Measurements from ENCODE around the gene POTEE. TPM values are rescaled to one million over a fixed set of nuclear protein-coding genes. Genes with fewer than 3 reads are reported as not detected.
A peak's percentile ranks its signal among the peaks of the same experiment; 100 is the strongest.
"Not testable (repeated sequence)": the region's sequence is repeated elsewhere in the genome, so short reads cannot be mapped to it uniquely, and the experiment has no call there.

The POTEE gene
- 0.40 and 0.44 TPM in 2 replicates for total RNA-seq

GRCh38 chr2:131209030-131209772, at the start of gene POTEE:
TSS of gene POTEE (plus strand) at chr2:131209536. CDS start at chr2:131218403, 8,867 bp downstream.
- DNase-seq (ENCODE audit: low read depth in 2 of 2), result not testable (repeated sequence)

DNA sequence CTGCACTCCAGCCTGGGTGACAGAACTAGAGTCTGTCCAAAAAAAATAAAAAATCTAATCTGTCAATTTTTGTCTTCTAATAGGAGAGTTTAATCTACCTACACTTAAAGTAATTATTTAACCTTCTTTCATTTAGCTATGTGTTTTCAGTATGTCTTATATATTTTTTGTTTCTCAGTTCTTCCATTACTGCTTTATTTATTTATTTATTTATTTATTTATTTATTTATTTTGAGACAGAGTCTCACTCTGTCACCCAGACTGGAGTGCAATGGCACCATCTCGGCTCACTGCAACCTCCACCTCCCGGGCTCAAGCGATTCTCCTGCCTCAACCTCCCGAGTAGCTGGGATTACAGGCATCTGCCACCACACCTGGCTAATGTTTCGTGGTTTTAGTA, 43.8 kb upstream of the POTEE start:
- not testable (repeated sequence) for DNase-seq (ENCODE audit: low read depth in 2 of 2)

DNA sequence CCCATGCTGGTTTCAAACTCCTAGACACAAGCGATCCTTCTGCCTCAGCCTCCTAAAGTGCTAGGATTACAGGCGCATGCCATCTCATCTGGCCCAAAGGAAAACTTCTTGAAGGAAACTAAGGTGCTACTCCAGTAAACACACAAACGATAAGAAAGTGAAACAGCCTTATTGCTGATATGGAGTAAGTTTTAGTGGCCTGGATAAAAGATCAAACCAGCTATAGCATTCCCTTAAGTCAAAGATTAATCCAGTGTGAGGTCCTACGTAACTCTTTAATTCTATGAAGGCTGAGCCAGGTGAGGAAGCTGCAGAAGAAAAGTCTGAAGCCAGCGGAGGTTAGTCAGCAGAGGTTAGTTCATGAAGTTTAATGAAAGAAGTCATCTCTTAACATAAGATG, 40.8 kb upstream of the POTEE start:
- DNase-seq (ENCODE audit: low read depth in 2 of 2), result no peak

DNA sequence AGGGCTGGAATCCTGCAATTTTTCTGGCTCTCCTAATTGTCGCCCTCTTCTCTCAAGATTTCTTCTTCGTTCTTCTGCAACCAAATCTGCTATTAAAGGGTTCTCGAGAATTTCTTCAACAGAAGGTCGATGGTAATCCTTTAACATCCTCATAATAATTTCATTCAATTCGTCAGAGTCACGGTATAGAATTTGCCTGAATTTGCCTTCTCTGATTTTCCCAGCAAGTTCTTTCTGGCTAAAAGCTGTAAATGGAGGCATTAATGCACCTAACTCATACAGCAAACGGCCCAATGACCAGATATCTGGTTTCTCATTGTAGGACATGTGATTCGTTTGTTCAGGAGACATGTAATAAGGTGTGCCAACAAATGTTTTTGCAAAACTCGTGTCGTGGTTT, 31.3 kb upstream of the POTEE start:
- not testable (repeated sequence) for DNase-seq (ENCODE audit: low read depth in 2 of 2)

DNA sequence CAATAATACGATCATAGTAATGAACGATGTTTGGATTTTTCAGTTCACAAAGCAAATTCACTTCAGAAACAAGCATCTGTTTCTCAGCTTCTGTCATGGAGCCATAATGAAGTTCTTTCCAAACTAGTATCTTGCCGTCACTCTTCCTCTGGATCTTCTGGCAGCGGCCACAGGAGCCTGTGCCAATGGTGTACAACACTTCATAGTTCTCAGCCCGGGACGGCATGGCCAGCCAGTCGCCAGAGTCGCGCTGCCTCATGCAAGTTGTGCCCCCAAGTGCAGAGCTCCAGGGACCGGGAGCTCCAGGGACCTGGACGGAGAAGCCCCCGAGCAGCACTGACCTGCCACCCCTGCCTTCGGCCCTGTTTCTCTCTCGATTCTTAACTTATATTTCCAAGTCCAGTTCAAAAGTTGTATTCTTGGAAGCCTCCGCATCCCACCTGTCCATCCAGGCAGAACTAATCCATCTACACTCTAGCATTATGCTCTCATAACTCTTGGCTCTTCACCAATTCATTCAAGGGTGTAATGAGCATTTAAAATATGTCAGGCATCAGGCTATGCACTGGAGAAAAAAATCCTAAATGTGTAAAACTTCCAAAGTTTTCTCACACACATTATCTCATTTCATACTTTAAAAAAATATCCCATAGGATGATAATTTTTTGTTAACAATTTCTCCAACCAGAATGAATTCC, 30.5 kb upstream of the POTEE start:
- not testable (repeated sequence) for DNase-seq (ENCODE audit: low read depth in 2 of 2)

DNA sequence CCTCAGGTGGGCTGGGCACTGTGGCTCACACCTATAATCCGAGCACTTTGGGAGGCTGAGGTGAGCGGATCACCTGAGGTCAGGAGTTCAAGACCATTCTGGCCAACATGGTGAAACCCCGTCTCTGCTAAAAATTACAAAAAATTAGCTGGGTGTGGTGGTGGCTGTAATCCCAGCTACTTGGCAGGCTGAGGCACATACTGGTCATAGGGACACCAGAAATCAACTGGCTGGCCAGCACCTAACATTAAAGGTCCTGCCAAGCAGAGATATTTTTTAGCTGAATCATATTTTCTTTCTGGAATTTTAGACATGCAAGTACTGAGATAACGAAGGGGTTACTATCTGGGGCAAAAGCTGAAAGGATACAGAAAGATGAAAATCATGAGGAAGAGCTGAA, 27.9 kb upstream of the POTEE start:
- peak in 1 of 2 donors; percentile 8 for DNase-seq (ENCODE audit: low read depth in 2 of 2)

DNA sequence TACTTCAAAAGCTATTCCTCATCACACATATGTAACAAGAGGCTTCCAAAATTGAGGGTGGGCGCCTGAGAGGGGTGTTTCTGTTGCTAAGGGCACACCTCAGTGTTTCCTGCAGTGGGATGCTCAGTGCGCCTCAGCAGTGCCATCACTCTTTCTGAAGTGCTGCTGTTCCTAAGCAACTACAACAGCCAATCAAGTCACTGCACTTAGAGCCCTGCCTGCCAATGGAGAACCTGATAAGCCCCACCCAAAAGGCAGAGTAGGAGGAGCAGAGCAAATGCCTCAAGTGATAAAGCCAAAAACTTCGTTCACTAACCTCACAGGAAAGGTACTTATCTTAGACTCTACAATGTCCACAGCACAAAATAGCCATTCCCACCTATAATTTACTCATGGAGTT, 15.9 kb upstream of the POTEE start:
- not testable (repeated sequence) for DNase-seq (ENCODE audit: low read depth in 2 of 2)

DNA sequence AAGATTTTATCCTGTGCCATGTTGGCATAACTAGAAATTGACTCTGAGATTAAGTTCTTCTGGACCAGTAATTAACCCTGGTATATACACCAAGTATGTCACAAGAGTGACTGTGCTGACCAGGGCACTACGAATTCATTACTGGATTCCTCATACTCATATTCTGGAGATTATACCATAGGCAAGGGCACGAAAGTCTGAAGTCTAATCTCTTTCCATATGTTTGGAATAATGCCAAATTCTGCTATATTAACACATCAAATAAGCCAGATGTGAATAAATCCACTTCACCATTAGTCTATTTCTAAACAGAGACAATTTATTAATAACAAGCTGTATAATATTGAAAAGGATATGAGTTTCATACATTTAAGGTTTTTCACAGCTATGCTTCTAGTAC, 13.2 kb upstream of the POTEE start:
- not testable (repeated sequence) for DNase-seq (ENCODE audit: low read depth in 2 of 2)

DNA sequence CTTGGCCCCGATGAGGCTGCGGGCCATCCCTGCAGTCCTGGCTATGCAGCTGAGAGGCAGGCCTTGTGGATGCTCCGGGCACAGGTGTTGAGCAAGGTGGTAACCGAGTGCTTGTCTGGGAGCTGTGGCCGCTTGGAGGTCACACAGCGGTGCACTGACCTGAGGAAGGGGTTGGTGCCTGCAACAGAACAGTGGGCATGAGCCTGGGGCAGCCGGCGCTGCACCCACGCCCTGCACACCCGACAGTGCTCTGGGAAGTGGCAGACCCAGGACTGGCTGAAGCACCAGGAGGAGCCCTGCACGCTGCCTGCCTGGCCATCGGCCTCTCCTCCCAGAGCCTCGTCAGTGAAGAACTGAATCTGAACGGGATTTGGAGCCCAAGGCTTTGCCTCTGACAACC, 8.2 kb upstream of the POTEE start:
- DNase-seq (ENCODE audit: low read depth in 2 of 2), result no peak

GRCh38 chr2:131207839-131208238, 1.5 kb upstream of the POTEE start:
- not testable (repeated sequence) for DNase-seq (ENCODE audit: low read depth in 2 of 2)

GRCh38 chr2:131209773-131210104, 403 bp downstream of the POTEE start:
- DNase-seq (ENCODE audit: low read depth in 2 of 2), result not testable (repeated sequence)

DNA sequence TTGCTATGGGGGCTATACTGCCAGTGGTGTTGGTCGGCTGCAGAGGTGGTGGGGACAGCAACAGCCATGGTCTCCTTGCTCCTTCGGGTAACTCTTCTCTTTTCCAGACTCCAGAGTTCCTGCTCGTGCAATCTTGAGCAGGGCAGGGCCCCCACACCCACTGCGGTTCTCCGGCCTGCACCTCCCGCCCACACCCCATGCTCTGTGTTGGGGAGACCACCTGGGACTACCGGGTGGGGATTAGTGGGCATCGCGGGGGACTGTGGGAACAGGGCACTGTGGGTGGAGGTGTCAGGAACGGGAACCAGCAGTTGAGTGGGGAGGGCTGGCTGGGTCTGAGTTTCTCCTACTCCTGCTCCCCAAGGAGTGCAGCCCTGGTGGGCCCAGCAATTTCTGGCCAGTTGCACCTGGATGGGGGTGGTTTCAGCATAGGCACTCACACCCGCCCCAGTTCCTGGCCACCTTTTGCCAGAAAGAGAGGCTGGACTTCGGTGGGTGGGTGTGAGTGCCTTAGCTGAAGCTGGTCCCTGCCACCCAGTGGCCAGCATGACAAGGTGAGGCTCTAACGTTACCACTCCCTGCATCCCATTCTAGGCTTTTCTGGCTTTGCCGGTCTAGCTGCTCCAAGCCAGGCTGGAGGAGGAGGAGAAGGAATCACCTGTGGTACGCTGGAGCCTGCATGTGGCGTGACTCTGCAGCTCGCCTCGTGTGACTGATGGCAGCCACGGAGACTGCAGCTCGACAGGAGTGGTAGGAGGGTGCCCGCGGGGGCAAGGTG, 1.3 kb downstream of the POTEE start:
- not testable (repeated sequence) for DNase-seq (ENCODE audit: low read depth in 2 of 2)

DNA sequence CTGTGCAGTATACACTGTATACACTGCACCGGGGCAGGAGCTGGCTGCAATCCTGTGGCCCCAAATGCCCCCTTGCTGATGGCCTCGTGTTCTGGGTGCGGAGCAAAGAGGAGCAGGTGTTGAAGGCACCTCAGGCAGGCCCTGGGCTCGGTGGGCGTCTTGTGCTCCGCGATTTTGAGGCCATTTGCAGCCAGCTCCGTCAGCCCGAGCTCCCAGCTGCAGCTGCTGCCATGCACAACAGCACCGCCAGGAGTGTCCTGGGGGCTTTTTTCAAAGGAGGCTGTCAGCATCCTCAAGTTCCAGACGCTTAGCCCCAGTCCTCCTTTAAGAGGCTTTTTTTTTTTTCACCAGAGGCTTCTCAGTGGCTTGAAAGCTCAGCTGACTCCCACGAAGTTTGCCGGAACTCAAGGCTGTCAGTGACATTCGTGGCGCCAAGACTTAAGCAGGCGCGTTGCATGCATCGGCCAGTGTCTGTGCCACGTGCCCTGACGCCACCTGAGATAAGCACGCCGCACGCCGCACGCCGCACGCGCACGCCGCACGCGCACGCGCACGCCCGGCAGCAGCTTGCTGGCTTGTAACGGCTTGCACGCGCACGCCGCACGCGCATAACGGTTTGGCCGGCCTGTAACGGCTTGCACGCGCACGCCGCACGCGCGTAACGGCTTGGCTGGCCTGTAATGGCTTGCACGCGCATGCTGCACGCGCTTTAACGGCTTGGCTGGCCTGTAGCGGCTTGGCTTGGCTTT, 8.1 kb downstream of the POTEE start:
- DNase-seq (ENCODE audit: low read depth in 2 of 2), result not testable (repeated sequence)

DNA sequence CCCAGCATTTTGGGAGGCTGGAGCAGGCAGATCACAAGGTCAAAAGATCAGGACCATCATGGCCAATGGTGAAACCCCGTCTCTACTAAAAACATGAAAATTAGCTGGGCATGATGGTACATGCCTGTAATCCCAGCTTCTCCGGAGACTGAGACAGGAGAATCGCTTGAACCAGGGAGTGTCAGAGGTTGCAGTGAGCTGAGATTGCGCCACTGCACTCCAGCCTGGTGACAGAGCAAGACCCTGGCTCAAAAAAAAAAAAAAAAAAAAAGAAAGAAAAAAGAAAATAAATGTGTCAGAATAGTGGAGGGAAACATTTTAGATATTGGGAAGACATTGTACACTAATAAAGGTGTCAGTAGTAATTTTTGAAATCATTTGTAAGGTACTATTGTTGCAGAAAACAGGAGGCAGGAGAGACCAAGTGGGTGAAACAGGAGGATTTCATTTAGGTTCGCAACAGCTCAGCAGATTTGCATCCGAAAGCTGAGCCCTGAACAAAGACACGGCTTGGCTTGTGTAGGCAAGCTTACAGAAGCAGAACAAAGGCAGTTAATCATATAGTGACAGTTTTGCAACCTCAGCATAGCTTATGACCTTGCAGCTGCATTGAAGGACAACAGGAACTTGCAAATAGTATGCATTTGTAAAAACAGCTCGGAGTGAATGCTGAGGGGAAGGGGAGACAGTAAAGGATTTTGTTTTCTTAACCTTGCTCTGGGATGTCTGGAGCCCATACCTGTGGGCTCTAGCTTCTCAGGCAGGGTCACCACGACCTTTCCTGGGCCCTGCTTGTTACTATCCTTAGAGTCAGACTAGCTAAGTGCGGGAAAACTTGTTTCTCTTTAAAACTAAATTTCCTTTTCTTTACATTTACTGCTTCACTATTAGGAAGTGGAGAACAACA, 26.5 kb downstream of the POTEE start:
- peak; percentile 42 to 49 for DNase-seq (ENCODE audit: low read depth in 2 of 2)

Other genes with a start within 250 kb of the POTEE start
- gene FAM168B, start 116.1 kb upstream of the POTEE start, total RNA-seq, result 71.0 and 81.2 TPM in 2 replicates
- gene PLEKHB2, start 104.2 kb upstream of the POTEE start, total RNA-seq, result 95.7 and 101 TPM in 2 replicates
- not detected in 2 replicates for gene RAB6D, start 154.6 kb downstream of the POTEE start, total RNA-seq